Vagina (tissue), 2 donors: ENCODE measurements around the gene BAHD1.

Experiments used
- CTCF ChIP-seq, 3 experiments: fragments of 450-650 bp in 2 of 3; fragments of 200-600 bp in 1 of 3; sonication (generic) in 1 of 3; IDR thresholded peaks; one replicate each; pipeline ENCODE4 v1.5.1; 2017 to 2019; ENCODE audit warnings: antibody characterized with exemption in 3 of 3, mild to moderate bottlenecking in 2 of 3, moderate library complexity in 2 of 3
- POLR2A ChIP-seq, 2 donors: fragments of 450-650 bp; IDR thresholded peaks; one replicate each; pipeline ENCODE4 v1.6.1; 2017; ENCODE audit warnings: antibody characterized with exemption in 2 of 2, mild to moderate bottlenecking in 2 of 2, moderate library complexity in 2 of 2

GRCh38 chr15:40441565-40442531, 1.1 kb downstream of the BAHD1 start:
- TF ChIP-seq CTCF (IDR thresholded peaks at IDR 0.05) (no peak), POLR2A (IDR thresholded peaks at IDR 0.05) (no peak)
